Putamen (tissue), 1 donor: ENCODE data around the gene NFS1.
"Not testable (repeated sequence)": the region's sequence is repeated elsewhere in the genome, so short reads cannot be mapped to it uniquely, and the experiment has no call there.

ENCODE experiments used
- DNase-seq: peaks from one replicate; pipeline ENCODE4 v3.0.0-alpha.2; 2016; ENCODE audit warnings: low spot score

Gene NFS1

GRCh38 chr20:35729836-35730582 lies 30.9 kb upstream of the NFS1 start:
- no peak for DNase-seq

- DNase-seq: no peak
These were observed 30.2 kb upstream of the NFS1 start for GRCh38 chr20:35729283-35729807.

- DNase-seq: no peak
These were observed 27.9 kb upstream of the NFS1 start for GRCh38 chr20:35726842-35727711.

- DNase-seq: no peak
These were observed 25.4 kb upstream of the NFS1 start for GRCh38 chr20:35724321-35725230.

GRCh38 chr20:35723652-35724320 lies 24.6 kb upstream of the NFS1 start:
- not testable (repeated sequence) for DNase-seq

GRCh38 chr20:35723275-35723639 lies 24.1 kb upstream of the NFS1 start:
- DNase-seq: not testable (repeated sequence)

GRCh38 chr20:35721621-35722020 lies 22.5 kb upstream of the NFS1 start:
- no peak for DNase-seq

- DNase-seq: no peak
These were observed 22.1 kb upstream of the NFS1 start for GRCh38 chr20:35721219-35721618.

GRCh38 chr20:35720165-35721123 lies 21.3 kb upstream of the NFS1 start:
- no peak for DNase-seq

GRCh38 chr20:35719717-35720116 lies 20.6 kb upstream of the NFS1 start:
- DNase-seq: no peak

GRCh38 chr20:35718972-35719635 lies 20.0 kb upstream of the NFS1 start:
- DNase-seq: no peak

GRCh38 chr20:35718321-35718720 lies 19.2 kb upstream of the NFS1 start:
- DNase-seq: not testable (repeated sequence)

GRCh38 chr20:35716330-35716729 lies 17.2 kb upstream of the NFS1 start:
- DNase-seq: no peak

GRCh38 chr20:35715652-35716051 lies 16.5 kb upstream of the NFS1 start:
- no peak for DNase-seq

- DNase-seq: no peak
These were observed 15.0 kb upstream of the NFS1 start for GRCh38 chr20:35714127-35714526.

- not testable (repeated sequence) for DNase-seq
These were observed 14.0 kb upstream of the NFS1 start for GRCh38 chr20:35713120-35713519.

- no peak for DNase-seq
These were observed 12.5 kb upstream of the NFS1 start for GRCh38 chr20:35711588-35712209.

GRCh38 chr20:35710884-35711587 lies 11.9 kb upstream of the NFS1 start:
- no peak for DNase-seq

GRCh38 chr20:35710039-35710438 lies 10.9 kb upstream of the NFS1 start:
- no peak for DNase-seq
